DOHH2 (cell line): ENCODE data around the gene SCAPER.

Experiments
- H3F3A ChIP-seq: fragments of 200-600 bp; sonication (generic), shearing (Covaris generic); 2 replicates; pipeline ENCODE4 v1.6.0; 2016; ENCODE audit warnings: antibody characterized with exemption, mild to moderate bottlenecking; ENCODE audit not compliant: control insufficient read depth, insufficient read depth
- H3K27ac ChIP-seq: fragments of 200-600 bp; sonication (generic); 2 replicates; pipeline ENCODE4 v1.5.1; 2014; ENCODE audit warnings: low read depth, mild to moderate bottlenecking, low read length, moderate library complexity
- H3K27me3 ChIP-seq: fragments of 200-600 bp; sonication (generic); 2 replicates; pipeline ENCODE4 v1.6.1; 2014; ENCODE audit warnings: mild to moderate bottlenecking, low read length, mixed read lengths; ENCODE audit not compliant: control insufficient read depth
- H3K36me3 ChIP-seq: fragments of 200-600 bp; sonication (generic); 2 replicates; pipeline ENCODE4 v1.6.1; 2014; ENCODE audit warnings: mild to moderate bottlenecking, low read length, moderate library complexity, mixed read lengths; ENCODE audit not compliant: control insufficient read depth
- H3K4me1 ChIP-seq: fragments of 200-600 bp; sonication (generic); 2 replicates; pipeline ENCODE4 v1.6.1; 2014; ENCODE audit warnings: mild to moderate bottlenecking, low read length, mixed read lengths; ENCODE audit not compliant: control insufficient read depth
- H3K4me2 ChIP-seq: fragments of 200-600 bp; sonication (generic); 2 replicates; pipeline ENCODE4 v1.6.0; 2014; ENCODE audit warnings: mild to moderate bottlenecking, low read length, moderate library complexity
- H3K4me3 ChIP-seq: fragments of 200-600 bp; sonication (generic); 2 replicates; pipeline ENCODE4 v1.5.1; 2014; ENCODE audit warnings: mild to moderate bottlenecking, low read length, mixed read lengths
- H3K79me2 ChIP-seq: fragments of 200-600 bp; sonication (generic); 2 replicates; pipeline ENCODE4 v1.6.1; 2014; ENCODE audit warnings: mild to moderate bottlenecking, low read length, mixed read lengths; ENCODE audit not compliant: control insufficient read depth
- H3K9me2 ChIP-seq: fragments of 200-600 bp; sonication (generic); replicated peaks from 2 replicates; pipeline ENCODE4 v1.6.1; 2014; ENCODE audit warnings: mild to moderate bottlenecking, low read length, mixed read lengths; ENCODE audit not compliant: control insufficient read depth
- H3K9me3 ChIP-seq: fragments of 200-600 bp; sonication (generic); 2 replicates; pipeline ENCODE4 v1.6.1; 2014; ENCODE audit warnings: antibody characterized with exemption, low read length, mixed read lengths; ENCODE audit not compliant: control insufficient read depth, insufficient read depth
- H4K20me1 ChIP-seq: fragments of 200-600 bp; sonication (generic); 2 replicates; pipeline ENCODE4 v1.6.0; 2014; ENCODE audit warnings: low read depth, mild to moderate bottlenecking, antibody characterized with exemption, low read length, moderate library complexity; ENCODE audit not compliant: control insufficient read depth, insufficient read depth
- CTCF ChIP-seq: fragments of 200-600 bp; sonication (generic); IDR thresholded peaks from one replicate; pipeline ENCODE4 v1.5.1; 2014; ENCODE audit warnings: antibody characterized with exemption, mild to moderate bottlenecking, low read depth, low read length; ENCODE audit not compliant: poor library complexity, severe bottlenecking
- EZH2phosphoT487 ChIP-seq: fragments of 200-600 bp; sonication (generic); IDR thresholded peaks from 2 replicates; pipeline ENCODE4 v1.6.1; 2017; ENCODE audit warnings: borderline replicate concordance, mild to moderate bottlenecking, antibody characterized with exemption, low read length, moderate library complexity, mixed read lengths

SCAPER gene

GRCh38 chr15:76334438-76335306 is 570.5 kb downstream of the SCAPER start:
- H3K79me2 ChIP-seq, result peaks cover 31% of the 10 kb centered on the region
- no peaks in the 10 kb centered on the region for H3K9me3 ChIP-seq
- H3K4me2 ChIP-seq, result peak overlapping the region; percentile 72
- peak overlapping the region; percentile 90 for H3K4me3 ChIP-seq
- H3K4me1 ChIP-seq, result peaks cover 34% of the 10 kb centered on the region
- no peaks in the 10 kb centered on the region for H3K9me2 ChIP-seq
- peaks cover 4% of the 10 kb centered on the region; the same call in 1 of the 2 replicates for H3K36me3 ChIP-seq
- peaks cover 6% of the 10 kb centered on the region; the same call in 1 of the 2 replicates for H4K20me1 ChIP-seq
- no peak for TF ChIP-seq CTCF
- TF ChIP-seq EZH2phosphoT487, result no peak
- H3K27ac ChIP-seq, result no peak overlapping the region
- H3K27me3 ChIP-seq, result peaks cover 6% of the 10 kb centered on the region
- peaks cover 10% of the 10 kb centered on the region for H3F3A ChIP-seq

- peaks cover 10% of the 10 kb centered on the region for H3F3A ChIP-seq
- peaks cover 12% of the 10 kb centered on the region; the same call in 1 of the 2 replicates for H3K27me3 ChIP-seq
- TF ChIP-seq CTCF, result peak; percentile 51
- no peak for TF ChIP-seq EZH2phosphoT487
- H3K9me3 ChIP-seq, result no peaks in the 10 kb centered on the region
- H4K20me1 ChIP-seq, result no peaks in the 10 kb centered on the region
- peaks cover 23% of the 10 kb centered on the region for H3K79me2 ChIP-seq
- H3K4me3 ChIP-seq, result no peak overlapping the region
- no peak overlapping the region for H3K4me2 ChIP-seq
- H3K27ac ChIP-seq, result no peak overlapping the region
- peaks cover 26% of the 10 kb centered on the region for H3K4me1 ChIP-seq
- H3K36me3 ChIP-seq, result no peaks in the 10 kb centered on the region
- H3K9me2 ChIP-seq, result no peaks in the 10 kb centered on the region
Measured at GRCh38 chr15:76333720-76334437, 571.3 kb downstream of the SCAPER start.

GRCh38 chr15:76333309-76333708 is 571.8 kb downstream of the SCAPER start:
- no peaks in the 10 kb centered on the region for H3K9me3 ChIP-seq
- no peaks in the 10 kb centered on the region for H3K9me2 ChIP-seq
- no peak overlapping the region for H3K4me2 ChIP-seq
- TF ChIP-seq EZH2phosphoT487, result no peak
- TF ChIP-seq CTCF, result no peak
- H3K79me2 ChIP-seq, result peaks cover 18% of the 10 kb centered on the region
- no peak overlapping the region for H3K4me3 ChIP-seq
- H3K36me3 ChIP-seq, result no peaks in the 10 kb centered on the region
- H3K4me1 ChIP-seq, result peaks cover 21% of the 10 kb centered on the region
- no peak overlapping the region for H3K27ac ChIP-seq
- peaks cover 15% of the 10 kb centered on the region; the same call in 1 of the 2 replicates for H3K27me3 ChIP-seq
- peaks cover 10% of the 10 kb centered on the region for H3F3A ChIP-seq
- H4K20me1 ChIP-seq, result no peaks in the 10 kb centered on the region
